B cell (primary cell): ENCODE results near the gene TENM3. TPM values are rescaled to one million over a fixed set of nuclear protein-coding genes. Genes with fewer than 3 reads are reported as not detected.

Experiments
- ATAC-seq: fragments of 200-7000 bp; cut with Tn5 transposase; one replicate; pipeline ENCODE4 v1.10.0; 2021; ENCODE audit warnings: low read depth, mild to moderate bottlenecking, moderate number of reproducible peaks, moderate library complexity
- CTCF ChIA-PET: fragments of 350-600 bp; sonication (Branson Sonifier 250); formaldehyde crosslinking; loops from one replicate; lab custom pipeline; 2021; ENCODE audit warnings: antibody characterized with exemption, inconsistent platforms; lab: Charles Lee
- POLR2A ChIA-PET: fragments of 350-600 bp; sonication (Branson Sonifier 250); formaldehyde crosslinking; loops from one replicate; lab custom pipeline; 2021; ENCODE audit warnings: antibody characterized with exemption; lab: Charles Lee
- DNase-seq: peaks from one replicate; pipeline ENCODE4 v3.0.0; 2013
- H2AFZ ChIP-seq: 2 replicates; pipeline ENCODE4 v1.6.1; 2012; ENCODE audit warnings: mild to moderate bottlenecking, low read depth, low read length; ENCODE audit not compliant: insufficient read depth, poor library complexity, severe bottlenecking
- H3K27ac ChIP-seq, 2 donors: 1 replicate in 1 of 2; 2 replicates in 1 of 2; pipeline ENCODE4 v1.5.1; 2012 to 2013; ENCODE audit warnings: low read length in 2 of 2, mild to moderate bottlenecking in 2 of 2, moderate library complexity in 1 of 2
- H3K27me3 ChIP-seq, 4 experiments: fragments of 200-600 bp in 1 of 4; sonication (generic) in 1 of 4; replicated peaks in 1 of 4; 1 replicate in 2 of 4; 2 replicates in 2 of 4; pipeline versions ENCODE4 v1.6.1 to v1.7.0; 2013 to 2016; ENCODE audit warnings: low read length in 3 of 4, mild to moderate bottlenecking in 2 of 4, mixed read lengths in 1 of 4, moderate library complexity in 1 of 4; ENCODE audit not compliant: insufficient read depth in 4 of 4, control insufficient read depth in 3 of 4; ENCODE audit errors: control extremely low read depth in 1 of 4
- H3K36me3 ChIP-seq, 2 experiments: replicated peaks in 1 of 2; 1 replicate in 1 of 2; 2 replicates in 1 of 2; pipeline versions ENCODE4 v1.6.1 to v1.7.1; 2013; ENCODE audit warnings: low read length in 1 of 2; ENCODE audit not compliant: insufficient read depth in 2 of 2, control insufficient read depth in 1 of 2; ENCODE audit errors: control extremely low read depth in 1 of 2, extremely low read depth in 1 of 2
- H3K4me1 ChIP-seq, 2 donors: fragments of 200-600 bp in 1 of 2; sonication (generic) in 1 of 2; 1 replicate in 1 of 2; 2 replicates in 1 of 2; pipeline versions ENCODE4 v1.5.1 to v1.6.1; 2013 to 2017; ENCODE audit warnings: low read length in 2 of 2; ENCODE audit not compliant: control insufficient read depth in 2 of 2, insufficient read depth in 2 of 2
- H3K4me2 ChIP-seq: replicated peaks from 2 replicates; pipeline ENCODE3; 2012; ENCODE audit warnings: mild to moderate bottlenecking, low read depth, low read length; ENCODE audit not compliant: poor library complexity, severe bottlenecking
- H3K4me3 ChIP-seq, 5 experiments: fragments of 200-600 bp in 1 of 5; sonication (generic) in 1 of 5; 1 replicate in 3 of 5; 2 replicates in 2 of 5; pipeline versions ENCODE4 v1.5.1 to v1.7.0; 2011 to 2016; ENCODE audit warnings: low read length in 4 of 5, mild to moderate bottlenecking in 4 of 5, low read depth in 2 of 5, control low read depth in 1 of 5, moderate library complexity in 1 of 5; ENCODE audit not compliant: insufficient read depth in 1 of 5; ENCODE audit errors: control extremely low read depth in 1 of 5, extremely low read depth in 1 of 5
- H3K79me2 ChIP-seq: fragments of 200-600 bp; sonication (generic); one replicate; pipeline ENCODE4 v1.6.0; 2016; ENCODE audit warnings: low read length; ENCODE audit not compliant: control insufficient read depth, insufficient read depth
- H3K9ac ChIP-seq: fragments of 200-600 bp; sonication (generic); 2 replicates; pipeline ENCODE4 v1.6.1; 2017; ENCODE audit warnings: mild to moderate bottlenecking, low read length, moderate library complexity
- H3K9me3 ChIP-seq, 3 donors: one replicate each; pipeline versions ENCODE4 v1.6.1 to v1.7.1; 2013; ENCODE audit warnings: low read length in 2 of 3; ENCODE audit not compliant: control insufficient read depth in 2 of 3, insufficient read depth in 1 of 3; ENCODE audit errors: control extremely low read depth in 1 of 3
- H4K20me1 ChIP-seq: 2 replicates; pipeline ENCODE4 v1.6.0; 2012; ENCODE audit warnings: mild to moderate bottlenecking, low read length; ENCODE audit not compliant: insufficient read depth, control insufficient read depth, poor library complexity, severe bottlenecking
- H3K27ac Mint-ChIP-seq: one replicate; pipeline ENCODE4 v1.8.0; 2021; ENCODE audit warnings: mixed read lengths
- H3K27me3 Mint-ChIP-seq: one replicate; pipeline ENCODE4 v1.8.0; 2021; ENCODE audit warnings: mixed read lengths
- H3K4me1 Mint-ChIP-seq: one replicate; pipeline ENCODE4 v1.8.0; 2021; ENCODE audit warnings: mixed read lengths
- H3K4me3 Mint-ChIP-seq: one replicate; pipeline ENCODE4 v1.8.0; 2021; ENCODE audit warnings: mixed read lengths
- H3K9me3 Mint-ChIP-seq: one replicate; pipeline ENCODE4 v1.8.0; 2022; ENCODE audit warnings: mixed read lengths; ENCODE audit not compliant: insufficient read depth
- CTCF ChIP-seq: fragments of 200-600 bp; IDR thresholded peaks from one replicate; pipeline ENCODE4 v1.8.0; 2022; ENCODE audit warnings: antibody characterized with exemption, mild to moderate bottlenecking
- EZH2 ChIP-seq: IDR thresholded peaks from 2 replicates; pipeline ENCODE4 v1.6.1; 2012; ENCODE audit warnings: borderline replicate concordance, low read depth, mild to moderate bottlenecking, moderate library complexity, low read length; ENCODE audit not compliant: insufficient read depth, poor library complexity, severe bottlenecking
- WGBS: methylation state at CpG from one replicate; pipeline ENCODE4 v1.1.5; 2013; ENCODE audit warnings: missing lambda C conversion rate; ENCODE audit not compliant: insufficient coverage; 5-methylcytosine and 5-hydroxymethylcytosine counted together
- intact Hi-C: fragments of 100-400 bp; cut with micrococcal nuclease; formaldehyde crosslinking; loops from one replicate; pipeline ENCODE4 v1.10.0; 2022
- polyA plus RNA-seq: library from polyadenylated mRNA; depleted of rRNA; stranded (reverse); fragments of >200 nt; gene quantifications from 2 replicates; pipeline ENCODE4 v1.2.3, GENCODE V29; 2012
- total RNA-seq, 2 donors: library from RNA; stranded (reverse); fragments of 120-200 nt in 1 of 2; gene quantifications; 1 replicate in 1 of 2; 2 replicates in 1 of 2; pipeline versions ENCODE4 v1.2.3 to v1.2.4, GENCODE V29; 2013 to 2022

Gene TENM3
- total and polyA plus RNA-seq, 2 donors (not counting 1 experiment from before 2014, with no cell fraction given), result not detected

GRCh38 chr4:182454440-182455013 is 211.3 kb downstream of the TENM3 start:
- CTCF ChIA-PET, result no interaction called here
- H3K9ac ChIP-seq, result no peak overlapping the region
- no peaks in the 10 kb centered on the region for H3K79me2 ChIP-seq
- TF ChIP-seq CTCF, result no peak
- TF ChIP-seq EZH2, result no peak
- POLR2A ChIA-PET, result no interaction called here
- Mint-ChIP-seq H3K27me3 (peaks cover 36% of the 10 kb centered on the region), H3K27ac (no peak overlapping the region), H3K4me1 (peaks cover 8% of the 10 kb centered on the region), H3K4me3 (no peak overlapping the region), H3K9me3 (no peaks in the 10 kb centered on the region)
- no peak overlapping the region for H3K4me2 ChIP-seq
- H3K27me3 ChIP-seq, result peaks cover 0 to 26% (median 9%) of the 10 kb centered on the region in 4 experiments
- H3K27ac ChIP-seq, result no peak overlapping the region
- DNase-seq (no peak), ATAC-seq (no peak)
- no peaks in the 10 kb centered on the region for H4K20me1 ChIP-seq
- H3K4me3 ChIP-seq, result no peak overlapping the region
- no peak overlapping the region for H2AFZ ChIP-seq
- intact Hi-C loops, result no loop called here
- H3K4me1 ChIP-seq, result peaks cover 4 to 8% of the 10 kb centered on the region in 2 donors
- no CpG with 5 or more reads among the region's 6 CpGs for WGBS
- no peaks in the 10 kb centered on the region for H3K36me3 ChIP-seq
- H3K9me3 ChIP-seq, result no peaks in the 10 kb centered on the region

GRCh38 chr4:182465114-182465513 is 221.9 kb downstream of the TENM3 start:
- Mint-ChIP-seq H3K9me3 (no peaks in the 10 kb centered on the region), H3K27ac (no peak overlapping the region), H3K4me3 (no peak overlapping the region), H3K27me3 (peaks cover 3% of the 10 kb centered on the region), H3K4me1 (no peaks in the 10 kb centered on the region)
- ChIA-PET POLR2A (no interaction called here), CTCF (no interaction called here)
- H3K27me3 ChIP-seq, result no peaks in the 10 kb centered on the region
- no peak overlapping the region for H3K4me3 ChIP-seq
- intact Hi-C loops, result no loop called here
- 76% methylated on average over 5 of the region's 5 CpGs for WGBS
- H2AFZ ChIP-seq, result no peak overlapping the region
- H3K27ac ChIP-seq, result no peak overlapping the region
- ATAC-seq (no peak), DNase-seq (no peak)
- no peaks in the 10 kb centered on the region for H3K79me2 ChIP-seq
- no peak overlapping the region for H3K9ac ChIP-seq
- no peak overlapping the region for H3K4me2 ChIP-seq
- TF ChIP-seq CTCF, result no peak
- no peak for TF ChIP-seq EZH2
- H3K9me3 ChIP-seq, result no peaks in the 10 kb centered on the region
- no peaks in the 10 kb centered on the region for H3K36me3 ChIP-seq
- no peaks in the 10 kb centered on the region for H3K4me1 ChIP-seq
- no peaks in the 10 kb centered on the region for H4K20me1 ChIP-seq
